Stomach (tissue), 4 donors: ENCODE data around the gene FRAS1.

Experiments
- EP300 ChIP-seq: sonication (generic); formaldehyde crosslinking; IDR thresholded peaks from one replicate; pipeline ENCODE4 v1.6.1; 2017; ENCODE audit warnings: antibody characterized with exemption
- POLR2A ChIP-seq, 4 donors: fragments of 450-650 bp; IDR thresholded peaks; one replicate each; pipeline ENCODE4 v1.6.1; 2016; ENCODE audit warnings: antibody characterized with exemption in 4 of 4, control low read depth in 2 of 4, mild to moderate bottlenecking in 1 of 4, moderate library complexity in 1 of 4
- POLR2AphosphoS5 ChIP-seq, 3 donors: sonication (generic); formaldehyde crosslinking; IDR thresholded peaks; one replicate each; pipeline ENCODE4 v1.6.1; 2016; ENCODE audit warnings: antibody characterized with exemption in 3 of 3
- TF ChIP-seq, protein P1 (sequence below), 7 experiments: fragments of 450-650 bp in 4 of 7; fragments of 200-600 bp in 3 of 7; sonication (generic) in 3 of 7; IDR thresholded peaks; one replicate each; pipeline ENCODE4 v1.5.1; 2016 to 2019; ENCODE audit warnings: antibody characterized with exemption in 7 of 7, control low read depth in 2 of 7, mild to moderate bottlenecking in 1 of 7

DNA sequence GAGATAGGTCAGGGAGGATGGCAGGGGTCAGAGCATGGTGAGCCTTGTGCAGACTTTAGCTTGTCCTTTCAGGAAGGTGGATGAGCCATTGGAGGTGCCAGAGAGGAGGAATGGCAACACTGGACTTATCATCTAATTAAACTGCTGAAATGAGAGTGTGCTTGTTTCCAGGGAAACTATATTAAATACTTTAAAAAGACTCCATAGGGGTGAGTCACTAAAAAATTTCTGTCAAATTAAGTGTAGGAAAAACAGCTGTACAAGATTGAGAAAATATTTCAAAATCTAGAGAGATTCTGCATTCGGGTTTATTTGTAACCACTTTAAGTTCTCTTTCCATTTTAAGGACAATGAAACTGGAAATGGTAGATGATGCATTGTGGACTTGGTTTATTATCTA, 11.4 kb downstream of the FRAS1 start:
- TF ChIP-seq, protein P1, sequence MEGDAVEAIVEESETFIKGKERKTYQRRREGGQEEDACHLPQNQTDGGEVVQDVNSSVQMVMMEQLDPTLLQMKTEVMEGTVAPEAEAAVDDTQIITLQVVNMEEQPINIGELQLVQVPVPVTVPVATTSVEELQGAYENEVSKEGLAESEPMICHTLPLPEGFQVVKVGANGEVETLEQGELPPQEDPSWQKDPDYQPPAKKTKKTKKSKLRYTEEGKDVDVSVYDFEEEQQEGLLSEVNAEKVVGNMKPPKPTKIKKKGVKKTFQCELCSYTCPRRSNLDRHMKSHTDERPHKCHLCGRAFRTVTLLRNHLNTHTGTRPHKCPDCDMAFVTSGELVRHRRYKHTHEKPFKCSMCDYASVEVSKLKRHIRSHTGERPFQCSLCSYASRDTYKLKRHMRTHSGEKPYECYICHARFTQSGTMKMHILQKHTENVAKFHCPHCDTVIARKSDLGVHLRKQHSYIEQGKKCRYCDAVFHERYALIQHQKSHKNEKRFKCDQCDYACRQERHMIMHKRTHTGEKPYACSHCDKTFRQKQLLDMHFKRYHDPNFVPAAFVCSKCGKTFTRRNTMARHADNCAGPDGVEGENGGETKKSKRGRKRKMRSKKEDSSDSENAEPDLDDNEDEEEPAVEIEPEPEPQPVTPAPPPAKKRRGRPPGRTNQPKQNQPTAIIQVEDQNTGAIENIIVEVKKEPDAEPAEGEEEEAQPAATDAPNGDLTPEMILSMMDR (IDR thresholded peaks at IDR 0.05): no peak
- no peak for TF ChIP-seq POLR2AphosphoS5 (IDR thresholded peaks at IDR 0.05)
- TF ChIP-seq POLR2A (IDR thresholded peaks at IDR 0.05): no peak
- TF ChIP-seq EP300: no peak
